ENCODE measurements around the gene NDUFV1.
"Not testable (repeated sequence)": the region's sequence is repeated elsewhere in the genome, so short reads cannot be mapped to it uniquely, and the experiment has no call there.

Gene NDUFV1

GRCh38 chr11:67660752-67661151, 54.0 kb downstream of the NDUFV1 start:
- not testable (repeated sequence) for H3K27me3 ChIP-seq (ENCODE audit: control insufficient read depth in 1 of 2, insufficient read depth in 2 of 2, low read length in 2 of 2); H3K4me1 ChIP-seq (ENCODE audit: insufficient read depth, low read length); H3K27ac ChIP-seq (ENCODE audit: low read depth, low read length); H3K36me3 ChIP-seq (ENCODE audit: insufficient read depth, low read length); H3K4me3 ChIP-seq (ENCODE audit: low read depth in 1 of 2, low read length in 2 of 2); H3K9me3 ChIP-seq (ENCODE audit: low read length); H3K9ac ChIP-seq (ENCODE audit: low read length)

Measured in muscle layer of colon (tissue), 2 donors.